Endothelial cell of umbilical vein (primary cell): Measurements from ENCODE around the gene UNC5C. TPM values are rescaled to one million over a fixed set of nuclear protein-coding genes. Genes with fewer than 3 reads are reported as not detected.

Experiments used
- BruUV-seq: library from RNA; stranded (reverse); fragments of 400-500 nt; replicated peaks from 2 replicates; lab custom pipeline; 2021; lab: Mats Ljungman, UMichigan
- CTCF ChIA-PET: fragments of 300-600, 350-600 bp; sonication (Branson Sonifier 250); formaldehyde crosslinking; loops from one replicate; lab custom pipeline; 2021; ENCODE audit warnings: antibody characterized with exemption, inconsistent platforms; lab: Charles Lee
- POLR2A ChIA-PET: fragments of 300-600, 350-600 bp; sonication (Branson Sonifier 250); formaldehyde crosslinking; loops from one replicate; lab custom pipeline; 2021; ENCODE audit warnings: antibody characterized with exemption, inconsistent platforms; lab: Charles Lee
- DNase-seq: peaks from one replicate; pipeline ENCODE4 v3.0.0-alpha.2; 2011; ENCODE audit warnings: low read depth, low spot score
- FAIRE-seq: peaks from 2 replicates; lab custom pipeline; 2011; peaks lifted over from hg19 to GRCh38; lab: Jason Lieb, UNC
- H2AFZ ChIP-seq: 2 replicates; pipeline ENCODE4 v1.6.0; 2012; ENCODE audit warnings: low read depth, low read length, control low read depth, inconsistent platforms
- H3K27ac ChIP-seq: 2 replicates; pipeline ENCODE4 v1.5.1; 2011; ENCODE audit warnings: low read depth, mild to moderate bottlenecking, control low read depth, low read length, moderate library complexity; ENCODE audit not compliant: insufficient read depth
- H3K27me3 ChIP-seq, 2 experiments: 2 replicates each; pipeline versions ENCODE4 v1.6.0 to v1.6.1; 2011; ENCODE audit warnings: low read length in 2 of 2, mixed read lengths in 1 of 2; ENCODE audit not compliant: control insufficient read depth in 2 of 2, insufficient read depth in 2 of 2
- H3K36me3 ChIP-seq, 2 experiments: 2 replicates in 1 of 2; 3 replicates in 1 of 2; pipeline ENCODE4 v1.5.1; 2011; ENCODE audit warnings: low read length in 2 of 2, mild to moderate bottlenecking in 1 of 2, moderate library complexity in 1 of 2; ENCODE audit not compliant: control insufficient read depth in 2 of 2, insufficient read depth in 2 of 2; ENCODE audit errors: extremely low read depth in 1 of 2
- H3K4me1 ChIP-seq: 3 replicates; pipeline ENCODE4 v1.5.1; 2011; ENCODE audit warnings: mild to moderate bottlenecking, low read length; ENCODE audit not compliant: control insufficient read depth, insufficient read depth; ENCODE audit errors: extremely low read depth
- H3K4me2 ChIP-seq: 2 replicates; pipeline ENCODE4 v1.6.1; 2011; ENCODE audit warnings: low read length, control low read depth, mixed read lengths; ENCODE audit not compliant: insufficient read depth
- H3K4me3 ChIP-seq, 3 experiments: fragments of 200-600 bp in 1 of 3; sonication (generic), shearing (Covaris generic) in 1 of 3; replicated peaks in 1 of 3; 2 replicates each; pipeline ENCODE4 v1.5.1; 2011 to 2016; ENCODE audit warnings: control low read depth in 3 of 3, low read length in 3 of 3, mild to moderate bottlenecking in 2 of 3, inconsistent platforms in 1 of 3, low read depth in 1 of 3, moderate library complexity in 1 of 3; ENCODE audit not compliant: insufficient read depth in 1 of 3
- H3K79me2 ChIP-seq: 2 replicates; pipeline ENCODE4 v1.6.0; 2012; ENCODE audit warnings: low read length, inconsistent platforms; ENCODE audit not compliant: control insufficient read depth, insufficient read depth
- H3K9ac ChIP-seq: replicated peaks from 2 replicates; pipeline ENCODE3; 2011; ENCODE audit warnings: low read length, control low read depth; ENCODE audit not compliant: insufficient read depth; ENCODE audit errors: extremely low read depth
- H3K9me1 ChIP-seq: replicated peaks from 3 replicates; pipeline ENCODE4 v1.6.0; 2011; ENCODE audit warnings: mild to moderate bottlenecking, low read length; ENCODE audit not compliant: control insufficient read depth, insufficient read depth; ENCODE audit errors: extremely low read depth
- H3K9me3 ChIP-seq: replicated peaks from 2 replicates; pipeline ENCODE4 v1.5.1; 2012; ENCODE audit warnings: low read length, inconsistent platforms; ENCODE audit not compliant: control insufficient read depth, insufficient read depth
- H4K20me1 ChIP-seq: replicated peaks from 2 replicates; pipeline ENCODE3; 2011; ENCODE audit warnings: mild to moderate bottlenecking, low read length; ENCODE audit not compliant: control insufficient read depth, insufficient read depth; ENCODE audit errors: extremely low read depth
- CTCF ChIP-seq, 2 donors: IDR thresholded peaks; 1 replicate in 1 of 2; 2 replicates in 1 of 2; pipeline ENCODE4 v1.5.1; 2011; ENCODE audit warnings: low read length in 2 of 2, mild to moderate bottlenecking in 2 of 2, moderate library complexity in 2 of 2, control low read depth in 1 of 2, inconsistent platforms in 1 of 2, low read depth in 1 of 2; ENCODE audit not compliant: insufficient read depth in 1 of 2; ENCODE audit errors: extremely low read depth in 1 of 2
- EZH2 ChIP-seq: IDR thresholded peaks from 2 replicates; pipeline ENCODE4 v1.6.1; 2012; ENCODE audit warnings: borderline replicate concordance, low read depth, mild to moderate bottlenecking, moderate library complexity, low read length, inconsistent platforms; ENCODE audit not compliant: severe bottlenecking
- FOS ChIP-seq: IDR thresholded peaks from 2 replicates; pipeline ENCODE4 v1.6.1; 2011; ENCODE audit warnings: mild to moderate bottlenecking, low read length, moderate library complexity, borderline replicate concordance; ENCODE audit not compliant: insufficient read depth
- GATA2 ChIP-seq: IDR thresholded peaks from 2 replicates; pipeline ENCODE4 v1.7.0; 2011; ENCODE audit warnings: low read depth, mild to moderate bottlenecking, moderate library complexity, mixed read lengths, low read length; ENCODE audit not compliant: insufficient read length, insufficient read depth
- JUN ChIP-seq: IDR thresholded peaks from 2 replicates; pipeline ENCODE4 v1.6.1; 2011; ENCODE audit warnings: borderline replicate concordance, low read depth; ENCODE audit not compliant: insufficient read length, insufficient read depth
- MYC ChIP-seq: IDR thresholded peaks from one replicate; pipeline ENCODE4 v1.6.1; 2011; ENCODE audit warnings: mild to moderate bottlenecking, low read depth, low read length
- POLR2A ChIP-seq: IDR thresholded peaks from 2 replicates; pipeline ENCODE4 v1.6.1; 2012; ENCODE audit warnings: low read depth, mild to moderate bottlenecking, control low read depth, low read length
- POLR2AphosphoS5 ChIP-seq: IDR thresholded peaks from 2 replicates; pipeline ENCODE4 v1.6.1; 2012; ENCODE audit warnings: low read depth, mild to moderate bottlenecking, control low read depth, low read length, moderate library complexity; ENCODE audit not compliant: insufficient read depth
- dilution Hi-C: fragments of 300-500 bp; cut with MboI; formaldehyde crosslinking; loops from one replicate; pipeline ENCODE4 v1.15.0; 2019; ENCODE audit warnings: low sequenced_read_pairs; ENCODE audit not compliant: extremely low pct_ligation_motif_present
- intact Hi-C: fragments of 100-400 bp; cut with micrococcal nuclease; formaldehyde crosslinking; loops from one replicate; pipeline ENCODE4 v1.10.0; 2022
- polyA plus RNA-seq, 4 experiments: library from polyadenylated mRNA; depleted of rRNA in 3 of 4; stranded (reverse) in 3 of 4; unstranded in 1 of 4; fragments of >200 nt; gene quantifications; 2 replicates each; pipeline versions ENCODE4 v1.2.1 to v1.2.3, GENCODE V29; 2011 to 2012; ENCODE audit warnings: missing spikeins in 1 of 4
- total RNA-seq: library from RNA; stranded (reverse); gene quantifications from 2 replicates; pipeline ENCODE4 v1.2.3, GENCODE V29; 2021

Gene UNC5C
- total and polyA plus RNA-seq, 2 donors (not counting 3 experiments of a cell fraction or from before 2014, with no cell fraction given), result 0.44 to 0.53 TPM

GRCh38 chr4:95476121-95476520 lies 72.7 kb downstream of the UNC5C start:
- TF ChIP-seq FOS, result no peak
- TF ChIP-seq CTCF (IDR thresholded peaks at IDR 0.05; ENCODE audit: extremely low read depth in 1 of 2, insufficient read depth in 1 of 2, low read depth in 1 of 2, low read length in 2 of 2), result no peak
- TF ChIP-seq EZH2, result no peak
- no peak for TF ChIP-seq MYC
- TF ChIP-seq POLR2AphosphoS5, result no peak
- no peak for TF ChIP-seq JUN
- no peak for TF ChIP-seq POLR2A
- Histone ChIP-seq H4K20me1 (no peaks in the 10 kb centered on the region), H2AFZ (no peak overlapping the region), H3K79me2 (no peaks in the 10 kb centered on the region), H3K4me3 (no peak overlapping the region), H3K36me3 (no peaks in the 10 kb centered on the region), H3K27ac (no peak overlapping the region), H3K4me1 (no peaks in the 10 kb centered on the region), H3K27me3 (no peaks in the 10 kb centered on the region), H3K9ac (no peak overlapping the region), H3K4me2 (no peak overlapping the region), H3K9me3 (no peaks in the 10 kb centered on the region), H3K9me1 (no peaks in the 10 kb centered on the region)
- ChIA-PET POLR2A (no interaction called here), CTCF (no interaction called here)
- dilution Hi-C loops, result no loop called here
- FAIRE-seq, result no peak
- no peak for DNase-seq
- intact Hi-C loops, result no loop called here
- no TSS peak for BruUV-seq

- no peak overlapping the region for H3K9ac ChIP-seq
- H3K79me2 ChIP-seq, result no peaks in the 10 kb centered on the region
- POLR2A ChIA-PET, result no interaction called here
- H4K20me1 ChIP-seq, result no peaks in the 10 kb centered on the region
- BruUV-seq, result no TSS peak
- dilution Hi-C loops, result no loop called here
- no peaks in the 10 kb centered on the region for H3K27me3 ChIP-seq
- no peaks in the 10 kb centered on the region for H3K4me1 ChIP-seq
- no peak overlapping the region for H3K4me2 ChIP-seq
- CTCF ChIA-PET, result no interaction called here
- no peak overlapping the region for H2AFZ ChIP-seq
- FAIRE-seq (no peak), DNase-seq (no peak)
- intact Hi-C loops, result no loop called here
- TF ChIP-seq GATA2, result no peak
- TF ChIP-seq EZH2, result no peak
- no peak for TF ChIP-seq CTCF (IDR thresholded peaks at IDR 0.05; ENCODE audit: extremely low read depth in 1 of 2, insufficient read depth in 1 of 2, low read depth in 1 of 2, low read length in 2 of 2)
- TF ChIP-seq POLR2AphosphoS5, result no peak
- H3K36me3 ChIP-seq, result no peaks in the 10 kb centered on the region
- H3K27ac ChIP-seq, result no peak overlapping the region
- no peaks in the 10 kb centered on the region for H3K9me3 ChIP-seq
- no peak overlapping the region for H3K4me3 ChIP-seq
- H3K9me1 ChIP-seq, result no peaks in the 10 kb centered on the region
Observed at GRCh38 chr4:95472534-95472933, 76.2 kb downstream of the UNC5C start.
